IMR-90 (cell line): ENCODE measurements around the gene YIPF7. TPM values are rescaled to one million over a fixed set of nuclear protein-coding genes. Genes with fewer than 3 reads are reported as not detected.
A peak's percentile ranks its signal among the peaks of the same experiment; 100 is the strongest.

Experiments
- ATAC-seq: fragments of 200-7000 bp; cut with Tn5 transposase; 2 replicates; pipeline ENCODE4 v1.9.1; 2020; ENCODE audit warnings: low read depth, mild to moderate bottlenecking, moderate library complexity
- BruUV-seq: library from RNA; stranded (reverse); fragments of 400-500 nt; replicated peaks from 2 replicates; lab custom pipeline; 2021; lab: Mats Ljungman, UMichigan
- CTCF ChIA-PET: fragments of 300-600 bp; formaldehyde crosslinking; extraction: SDS; loops from one replicate; lab custom pipeline; 2021; ENCODE audit warnings: antibody characterized with exemption; lab: Yijun Ruan, JAX
- POLR2A ChIA-PET: fragments of 300-600 bp; sonication (Branson Sonifier 250); formaldehyde crosslinking; loops from one replicate; lab custom pipeline; 2022; ENCODE audit warnings: antibody characterized with exemption; ENCODE audit not compliant: unreplicated experiment; lab: Charles Lee
- DNase-seq: peaks from one replicate; pipeline ENCODE4 v3.0.0; 2013
- H2AFZ ChIP-seq: replicated peaks from 2 replicates; pipeline ENCODE3; 2013; ENCODE audit warnings: low read length, mild to moderate bottlenecking; ENCODE audit not compliant: poor library complexity
- H2AK5ac ChIP-seq: 2 replicates; pipeline ENCODE4 v1.6.1; 2013; ENCODE audit warnings: low read depth, low read length, inconsistent platforms
- H2AK9ac ChIP-seq: replicated peaks from 2 replicates; pipeline ENCODE3; 2013; ENCODE audit warnings: mild to moderate bottlenecking, low read depth, low read length, moderate library complexity; ENCODE audit not compliant: poor library complexity
- H2BK120ac ChIP-seq: 2 replicates; pipeline ENCODE4 v1.6.1; 2013; ENCODE audit warnings: low read depth, low read length, inconsistent platforms
- H2BK15ac ChIP-seq: 3 replicates; pipeline ENCODE4 v1.6.1; 2013; ENCODE audit warnings: low read depth, low read length, inconsistent platforms
- H2BK20ac ChIP-seq: 2 replicates; pipeline ENCODE4 v1.6.1; 2013; ENCODE audit warnings: low read depth, mild to moderate bottlenecking, inconsistent platforms, low read length, moderate library complexity
- H2BK5ac ChIP-seq: 2 replicates; pipeline ENCODE4 v1.6.1; 2013; ENCODE audit warnings: mild to moderate bottlenecking, low read depth, low read length, inconsistent platforms; ENCODE audit not compliant: poor library complexity, severe bottlenecking
- H3K14ac ChIP-seq: replicated peaks from 2 replicates; pipeline ENCODE4 v1.6.1; 2013; ENCODE audit warnings: low read depth, low read length, inconsistent platforms
- H3K18ac ChIP-seq: 2 replicates; pipeline ENCODE4 v1.6.1; 2013; ENCODE audit warnings: low read depth, low read length, control low read depth
- H3K23ac ChIP-seq: 2 replicates; pipeline ENCODE4 v1.6.1; 2013; ENCODE audit warnings: low read depth, low read length, inconsistent platforms
- H3K27ac ChIP-seq: 2 replicates; pipeline ENCODE4 v1.5.1; 2013; ENCODE audit warnings: mild to moderate bottlenecking, control low read depth, low read length; ENCODE audit not compliant: insufficient read depth
- H3K27me3 ChIP-seq: 2 replicates; pipeline ENCODE4 v1.6.1; 2013; ENCODE audit warnings: low read length; ENCODE audit not compliant: control insufficient read depth, insufficient read depth
- H3K36me3 ChIP-seq: 2 replicates; pipeline ENCODE4 v1.6.1; 2013; ENCODE audit warnings: low read length, mixed read lengths; ENCODE audit not compliant: control insufficient read depth, insufficient read depth
- H3K4ac ChIP-seq: 2 replicates; pipeline ENCODE4 v1.6.1; 2013; ENCODE audit warnings: low read depth, low read length, inconsistent platforms
- H3K4me1 ChIP-seq: 2 replicates; pipeline ENCODE4 v1.6.1; 2013; ENCODE audit warnings: low read length, mixed read lengths; ENCODE audit not compliant: control insufficient read depth, insufficient read depth
- H3K4me2 ChIP-seq: 2 replicates; pipeline ENCODE4 v1.6.1; 2013; ENCODE audit warnings: low read depth, mild to moderate bottlenecking, control low read depth, low read length, moderate library complexity
- H3K4me3 ChIP-seq: 2 replicates; pipeline ENCODE4 v1.5.1; 2013; ENCODE audit warnings: low read depth, mild to moderate bottlenecking, control low read depth, low read length, moderate library complexity; ENCODE audit not compliant: insufficient read depth
- H3K56ac ChIP-seq: 2 replicates; pipeline ENCODE4 v1.6.1; 2013; ENCODE audit warnings: low read length, inconsistent platforms; ENCODE audit not compliant: insufficient read depth; ENCODE audit errors: extremely low read depth
- H3K79me1 ChIP-seq, 2 experiments: 2 replicates each; pipeline ENCODE4 v1.6.1; 2013; ENCODE audit warnings: low read length in 2 of 2, inconsistent platforms in 1 of 2, low read depth in 1 of 2
- H3K9ac ChIP-seq: 2 replicates; pipeline ENCODE4 v1.6.1; 2013; ENCODE audit warnings: low read depth, low read length, control low read depth
- H3K9me1 ChIP-seq: 2 replicates; pipeline ENCODE4 v1.6.1; 2013; ENCODE audit warnings: low read length, inconsistent platforms; ENCODE audit not compliant: insufficient read depth
- H3K9me3 ChIP-seq: 2 replicates; pipeline ENCODE4 v1.6.1; 2013; ENCODE audit warnings: low read length; ENCODE audit not compliant: control insufficient read depth, insufficient read depth
- H4K20me1 ChIP-seq: 2 replicates; pipeline ENCODE4 v1.6.1; 2013; ENCODE audit warnings: low read length, inconsistent platforms; ENCODE audit not compliant: insufficient read depth
- H4K5ac ChIP-seq: 2 replicates; pipeline ENCODE4 v1.6.1; 2013; ENCODE audit warnings: mild to moderate bottlenecking, low read depth, low read length, control low read depth
- H4K8ac ChIP-seq, 2 experiments: 2 replicates each; pipeline ENCODE4 v1.6.1; 2013; ENCODE audit warnings: low read depth in 2 of 2, low read length in 2 of 2, control low read depth in 1 of 2, inconsistent platforms in 1 of 2
- H4K91ac ChIP-seq: 2 replicates; pipeline ENCODE4 v1.6.1; 2013; ENCODE audit warnings: low read depth, low read length, inconsistent platforms; ENCODE audit not compliant: insufficient read depth
- CEBPB ChIP-seq: IDR thresholded peaks from 2 replicates; pipeline ENCODE4 v1.6.1; 2012; ENCODE audit warnings: low read depth, low read length, improper control_type of control experiment
- CTCF ChIP-seq: conservative IDR thresholded peaks from 2 replicates; pipeline ENCODE4 v1.5.1; 2012; ENCODE audit warnings: mild to moderate bottlenecking, low read depth, low read length, improper control_type of control experiment
- FOS ChIP-seq: fragments of 150-350 bp; IDR thresholded peaks from 2 replicates; pipeline ENCODE4 v1.6.1; 2016; ENCODE audit warnings: low read depth, low read length
- MAFK ChIP-seq: IDR thresholded peaks from 2 replicates; pipeline ENCODE4 v1.6.1; 2012; ENCODE audit warnings: low read depth, low read length, improper control_type of control experiment
- MAZ ChIP-seq: IDR thresholded peaks from 2 replicates; pipeline ENCODE4 v1.6.1; 2012; ENCODE audit warnings: low read depth, mild to moderate bottlenecking, low read length, improper control_type of control experiment, moderate library complexity, borderline replicate concordance
- NFE2L2 ChIP-seq: fragments of 150-350 bp; IDR thresholded peaks from 2 replicates; pipeline ENCODE4 v1.6.1; 2016; ENCODE audit warnings: low read depth, mild to moderate bottlenecking, low read length
- POLR2A ChIP-seq: IDR thresholded peaks from 2 replicates; pipeline ENCODE4 v1.6.1; 2012; ENCODE audit warnings: mild to moderate bottlenecking, low read depth, low read length
- RCOR1 ChIP-seq: IDR thresholded peaks from 2 replicates; pipeline ENCODE4 v1.6.1; 2012; ENCODE audit warnings: mild to moderate bottlenecking, low read length, improper control_type of control experiment; ENCODE audit not compliant: insufficient replicate concordance
- WGBS, 2 experiments: methylation state at CpG; one replicate each; pipeline versions ENCODE4 v1.1.5 to v1.1.7; 2013; ENCODE audit warnings: missing lambda C conversion rate in 2 of 2; ENCODE audit not compliant: insufficient read length in 1 of 2; ENCODE audit errors: extremely low coverage in 2 of 2; 5-methylcytosine and 5-hydroxymethylcytosine counted together
- dilution Hi-C: fragments of 300-500 bp; cut with HindIII; formaldehyde crosslinking; loops from one replicate; pipeline ENCODE4 v1.14.3; 2018; ENCODE audit warnings: low sequenced_read_pairs; ENCODE audit not compliant: unreplicated experiment
- in situ Hi-C: fragments of 300-500 bp; cut with MboI; formaldehyde crosslinking; loops from 3 replicates; pipeline ENCODE4 v1.14.3; 2019; ENCODE audit warnings: low sequenced_read_pairs, inconsistent platforms, mixed read lengths
- intact Hi-C: fragments of 100-400 bp; cut with micrococcal nuclease; formaldehyde crosslinking; loops from 2 replicates; pipeline ENCODE4 v1.10.0; 2022
- polyA plus RNA-seq, 3 experiments: library from polyadenylated mRNA; depleted of rRNA; stranded (reverse); fragments of >200 nt; gene quantifications; 2 replicates each; pipeline ENCODE4 v1.2.3, GENCODE V29; 2012; ENCODE audit warnings: low replicate concordance in 1 of 3
- total RNA-seq: library from RNA; depleted of rRNA; stranded (reverse); fragments of >200 nt; gene quantifications from 2 replicates; pipeline ENCODE4 v1.2.3, GENCODE V29; 2012

The YIPF7 gene
- total and polyA plus RNA-seq, 2 of the 4 experiments (the other 2 are of a cell fraction) = not detected

- Histone ChIP-seq H2AK5ac (no peak overlapping the region), H4K91ac (no peak overlapping the region), H3K79me1 (peaks cover 4 to 18% of the 10 kb centered on the region in 2 experiments; a peak in 3 of 4 replicates), H2BK20ac (no peak overlapping the region), H2BK5ac (no peak overlapping the region), H2BK15ac (no peak overlapping the region), H3K4me3 (peak overlapping the region; percentile 57), H3K56ac (peak overlapping the region; percentile 54; the same call in 1 of the 2 replicates), H3K27me3 (no peaks in the 10 kb centered on the region), H3K9me3 (no peaks in the 10 kb centered on the region), H3K9me1 (no peaks in the 10 kb centered on the region), H3K27ac (peak overlapping the region; percentile 90; the same call in 1 of the 2 replicates), H3K36me3 (peaks cover 4% of the 10 kb centered on the region), H4K20me1 (no peaks in the 10 kb centered on the region), H3K14ac (peak overlapping the region; percentile 23; the same call in 1 of the 2 replicates), H3K9ac (peak overlapping the region; percentile 91), H2BK120ac (no peak overlapping the region), H3K4me1 (no peaks in the 10 kb centered on the region), H2AFZ (no peak overlapping the region), H4K5ac (peak overlapping the region; percentile 89; the same call in 1 of the 2 replicates), H2AK9ac (no peak overlapping the region), H3K18ac (no peak overlapping the region), H3K23ac (peak overlapping the region; percentile 39), H4K8ac (peak overlapping the region; percentile 89 to 95), H3K4ac (no peak overlapping the region), H3K4me2 (peak overlapping the region; percentile 80)
- TF ChIP-seq CEBPB (no peak), MAFK (0 out of 2 replicates have a peak, but pooled peaks have one; percentile 1), RCOR1 (no peak), NFE2L2 (no peak), CTCF (no peak), MAZ (no peak), FOS (no peak), POLR2A (no peak)
- in situ Hi-C loops = no loop called here
- DNase-seq = no peak
- CTCF ChIA-PET = no interaction called here
- WGBS, 2 experiments = no CpG with 5 or more reads among the region's 3 CpGs
- BruUV-seq = no TSS peak
- intact Hi-C loops = no loop called here
- ATAC-seq = no peak
- POLR2A ChIA-PET = no interaction called here
- dilution Hi-C loops = no loop called here
Measured at GRCh38 chr4:44679060-44679459, 27.6 kb upstream of the YIPF7 start.
